ENCODE measurements around the gene RIN2.

DNA sequence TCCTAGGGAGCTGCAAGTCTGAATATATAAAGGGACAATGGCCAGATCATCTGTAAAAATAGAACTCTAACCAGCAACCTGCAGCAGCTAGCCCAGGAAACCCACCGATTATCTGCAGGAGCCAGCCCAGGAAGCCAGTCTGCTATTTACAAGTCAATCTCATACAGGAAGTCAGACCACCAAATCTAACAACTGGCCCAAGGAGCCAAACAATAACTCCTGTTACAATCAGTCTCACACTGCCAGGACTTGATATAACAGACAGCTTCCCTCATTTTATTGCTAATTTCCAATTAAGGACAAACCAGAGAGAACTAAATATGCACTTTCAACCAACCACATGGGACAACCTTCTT, 14.4 kb upstream of the RIN2 start:
- TF ChIP-seq, protein P1, sequence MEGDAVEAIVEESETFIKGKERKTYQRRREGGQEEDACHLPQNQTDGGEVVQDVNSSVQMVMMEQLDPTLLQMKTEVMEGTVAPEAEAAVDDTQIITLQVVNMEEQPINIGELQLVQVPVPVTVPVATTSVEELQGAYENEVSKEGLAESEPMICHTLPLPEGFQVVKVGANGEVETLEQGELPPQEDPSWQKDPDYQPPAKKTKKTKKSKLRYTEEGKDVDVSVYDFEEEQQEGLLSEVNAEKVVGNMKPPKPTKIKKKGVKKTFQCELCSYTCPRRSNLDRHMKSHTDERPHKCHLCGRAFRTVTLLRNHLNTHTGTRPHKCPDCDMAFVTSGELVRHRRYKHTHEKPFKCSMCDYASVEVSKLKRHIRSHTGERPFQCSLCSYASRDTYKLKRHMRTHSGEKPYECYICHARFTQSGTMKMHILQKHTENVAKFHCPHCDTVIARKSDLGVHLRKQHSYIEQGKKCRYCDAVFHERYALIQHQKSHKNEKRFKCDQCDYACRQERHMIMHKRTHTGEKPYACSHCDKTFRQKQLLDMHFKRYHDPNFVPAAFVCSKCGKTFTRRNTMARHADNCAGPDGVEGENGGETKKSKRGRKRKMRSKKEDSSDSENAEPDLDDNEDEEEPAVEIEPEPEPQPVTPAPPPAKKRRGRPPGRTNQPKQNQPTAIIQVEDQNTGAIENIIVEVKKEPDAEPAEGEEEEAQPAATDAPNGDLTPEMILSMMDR (IDR thresholded peaks at IDR 0.05; ENCODE audit: insufficient read depth, low read depth, low read length) = no peak
- TF ChIP-seq EZH2 (IDR thresholded peaks at IDR 0.05; ENCODE audit: insufficient read depth, low read length) = no peak

Data from astrocyte (in vitro differentiated cells and primary cell).